ENCODE data around the gene VTN.

DNA sequence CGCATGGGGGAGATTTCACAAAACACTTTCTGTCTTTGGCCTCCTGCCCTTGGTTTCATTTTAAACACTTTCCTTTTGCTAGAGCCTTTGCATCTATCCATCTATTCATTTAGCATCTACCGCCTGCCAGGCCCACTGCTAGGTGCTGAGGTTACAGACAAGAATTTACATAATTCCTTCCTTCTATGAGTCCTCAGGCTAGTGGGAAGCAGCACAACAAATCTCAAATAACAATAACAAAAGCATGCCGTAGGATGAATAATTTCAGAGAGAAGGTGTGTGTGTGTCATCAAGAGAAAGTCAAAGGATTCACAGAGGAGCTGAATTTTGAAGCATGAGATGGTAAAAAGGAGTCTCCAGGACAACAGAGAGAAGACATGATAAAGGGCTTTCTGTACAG, 42.0 kb upstream of the VTN start:
- TF ChIP-seq, protein P1, sequence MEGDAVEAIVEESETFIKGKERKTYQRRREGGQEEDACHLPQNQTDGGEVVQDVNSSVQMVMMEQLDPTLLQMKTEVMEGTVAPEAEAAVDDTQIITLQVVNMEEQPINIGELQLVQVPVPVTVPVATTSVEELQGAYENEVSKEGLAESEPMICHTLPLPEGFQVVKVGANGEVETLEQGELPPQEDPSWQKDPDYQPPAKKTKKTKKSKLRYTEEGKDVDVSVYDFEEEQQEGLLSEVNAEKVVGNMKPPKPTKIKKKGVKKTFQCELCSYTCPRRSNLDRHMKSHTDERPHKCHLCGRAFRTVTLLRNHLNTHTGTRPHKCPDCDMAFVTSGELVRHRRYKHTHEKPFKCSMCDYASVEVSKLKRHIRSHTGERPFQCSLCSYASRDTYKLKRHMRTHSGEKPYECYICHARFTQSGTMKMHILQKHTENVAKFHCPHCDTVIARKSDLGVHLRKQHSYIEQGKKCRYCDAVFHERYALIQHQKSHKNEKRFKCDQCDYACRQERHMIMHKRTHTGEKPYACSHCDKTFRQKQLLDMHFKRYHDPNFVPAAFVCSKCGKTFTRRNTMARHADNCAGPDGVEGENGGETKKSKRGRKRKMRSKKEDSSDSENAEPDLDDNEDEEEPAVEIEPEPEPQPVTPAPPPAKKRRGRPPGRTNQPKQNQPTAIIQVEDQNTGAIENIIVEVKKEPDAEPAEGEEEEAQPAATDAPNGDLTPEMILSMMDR (IDR thresholded peaks at IDR 0.05) = no peak
- TF ChIP-seq EZH2 (IDR thresholded peaks at IDR 0.05; ENCODE audit: borderline replicate concordance, insufficient read depth, low read depth, low read length, poor library complexity, severe bottlenecking) = no peak
